ENCODE results near the gene MORF4L1.
"Not testable (repeated sequence)": the region's sequence is repeated elsewhere in the genome, so short reads cannot be mapped to it uniquely, and the experiment has no call there.

GRCh38 chr15:78839151-78839550, 33.5 kb upstream of the MORF4L1 start:
- not testable (repeated sequence) for TF ChIP-seq CTCF (conservative IDR thresholded peaks at IDR 0.05; ENCODE audit: low read depth, low read length); EZH2 (IDR thresholded peaks at IDR 0.05; ENCODE audit: borderline replicate concordance, low read depth, low read length, poor library complexity, severe bottlenecking)
